HG02884 (cell line): Measurements from ENCODE around the gene RAB39A.
"Not testable (repeated sequence)": the region's sequence is repeated elsewhere in the genome, so short reads cannot be mapped to it uniquely, and the experiment has no call there.

ENCODE experiments used
- ATAC-seq: cut with Tn5 transposase; IDR thresholded peaks from one replicate; pipeline ENCODE4 v1.9.1; 2021; ENCODE audit warnings: mild to moderate bottlenecking, moderate library complexity; ENCODE audit not compliant: unreplicated experiment

Gene RAB39A

DNA sequence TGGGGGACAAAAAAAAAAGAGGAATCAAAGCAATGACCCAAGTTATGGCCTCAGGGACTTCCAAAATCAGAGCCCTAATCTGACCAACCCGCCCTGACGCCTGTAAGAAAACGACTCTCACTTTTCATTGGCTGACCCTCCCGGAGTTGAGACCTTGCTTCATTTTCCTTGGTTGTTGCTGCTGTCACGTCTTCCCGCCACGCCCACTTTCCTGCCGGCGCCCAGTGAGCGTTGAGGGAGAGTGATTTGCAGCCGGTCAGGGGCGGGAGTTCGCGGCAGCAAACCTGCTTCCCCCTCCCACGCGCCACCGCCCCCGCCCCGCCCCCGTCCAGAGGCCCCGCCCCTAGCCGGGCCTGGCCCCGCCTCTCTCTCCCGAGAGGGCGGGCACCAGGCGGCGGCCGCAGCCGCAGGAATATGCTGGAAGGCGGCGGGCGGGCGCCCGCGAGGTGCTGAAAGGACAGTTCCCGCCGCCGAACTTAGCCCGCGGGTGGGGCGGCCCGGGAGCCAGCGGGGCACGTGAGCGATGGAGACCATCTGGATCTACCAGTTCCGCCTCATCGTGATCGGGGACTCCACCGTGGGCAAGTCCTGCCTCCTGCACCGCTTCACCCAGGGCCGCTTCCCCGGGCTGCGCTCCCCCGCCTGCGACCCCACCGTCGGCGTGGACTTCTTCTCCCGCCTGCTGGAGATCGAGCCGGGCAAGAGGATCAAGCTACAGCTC lies at the start of gene RAB39A:
Gene RAB39A (plus strand): TSS at position 403 of the 721 bp plus-strand sequence. CDS start 121 bp downstream, at position 524.
- peak; percentile 90 for ATAC-seq

GRCh38 chr11:107881471-107881870 lies 46.8 kb upstream of the RAB39A start:
- ATAC-seq: not testable (repeated sequence)

GRCh38 chr11:107882095-107882820 lies 46.0 kb upstream of the RAB39A start:
- no peak for ATAC-seq

DNA sequence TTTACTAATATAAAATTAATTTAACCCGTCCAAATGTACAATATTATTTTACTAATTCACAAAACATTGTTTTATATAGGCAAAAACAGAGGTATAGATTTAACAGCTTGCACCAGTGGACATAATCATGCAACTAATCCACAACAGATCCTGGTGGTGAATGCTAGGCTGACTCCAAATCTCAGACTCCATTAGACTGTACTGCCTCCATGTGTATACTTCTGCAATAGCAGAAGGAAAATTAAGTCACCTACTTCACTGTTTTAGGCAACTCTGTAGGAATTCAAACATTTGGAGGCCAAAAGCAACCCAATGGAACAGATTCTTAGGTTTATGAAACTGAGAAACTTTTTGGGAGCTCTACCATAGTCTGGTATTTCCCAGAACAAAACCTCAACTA lies 30.0 kb upstream of the RAB39A start:
- peak; percentile 80 for ATAC-seq

DNA sequence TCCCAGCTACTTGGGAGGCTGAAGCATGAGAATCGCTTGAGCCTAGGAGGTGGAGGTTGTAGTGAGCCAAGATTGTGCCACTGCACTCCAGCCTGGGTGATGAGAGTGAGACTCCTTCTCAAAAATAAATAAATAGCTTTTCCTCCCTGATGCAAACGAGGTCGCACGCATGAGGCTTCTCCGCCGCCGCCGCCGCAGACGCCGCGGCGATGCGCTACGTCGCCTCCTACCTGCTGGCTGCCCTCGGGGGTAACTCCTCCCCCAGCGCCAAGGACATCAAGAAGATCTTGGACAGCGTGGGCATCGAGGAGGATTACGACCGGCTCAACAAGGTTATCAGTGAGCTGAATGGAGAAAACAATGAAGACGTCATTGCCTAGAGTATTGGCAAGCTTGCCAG lies 20.0 kb upstream of the RAB39A start:
- ATAC-seq: no peak

DNA sequence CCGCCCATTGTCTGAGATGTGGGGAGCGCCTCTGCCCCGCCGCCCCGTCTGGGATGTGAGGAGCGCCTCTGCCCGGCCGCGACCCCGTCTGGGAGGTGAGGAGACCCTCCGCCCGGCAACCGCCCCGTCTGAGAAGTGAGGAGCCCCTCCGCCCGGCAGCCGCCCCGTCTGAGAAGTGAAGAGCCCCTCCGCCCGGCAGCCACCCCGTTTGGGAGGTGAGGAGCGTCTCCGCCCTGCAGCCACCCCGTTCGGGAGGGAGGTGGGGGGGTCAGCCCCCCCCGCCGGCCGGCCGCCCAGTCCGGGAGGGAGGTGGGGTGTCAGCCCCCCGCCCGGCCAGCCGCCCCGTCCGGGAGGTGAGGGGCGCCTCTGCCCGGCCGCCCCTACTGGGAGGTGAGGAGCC lies 15.8 kb upstream of the RAB39A start:
- ATAC-seq: not testable (repeated sequence)

- ATAC-seq: no peak
Observed at GRCh38 chr11:107915229-107915628, 13.0 kb upstream of the RAB39A start.

DNA sequence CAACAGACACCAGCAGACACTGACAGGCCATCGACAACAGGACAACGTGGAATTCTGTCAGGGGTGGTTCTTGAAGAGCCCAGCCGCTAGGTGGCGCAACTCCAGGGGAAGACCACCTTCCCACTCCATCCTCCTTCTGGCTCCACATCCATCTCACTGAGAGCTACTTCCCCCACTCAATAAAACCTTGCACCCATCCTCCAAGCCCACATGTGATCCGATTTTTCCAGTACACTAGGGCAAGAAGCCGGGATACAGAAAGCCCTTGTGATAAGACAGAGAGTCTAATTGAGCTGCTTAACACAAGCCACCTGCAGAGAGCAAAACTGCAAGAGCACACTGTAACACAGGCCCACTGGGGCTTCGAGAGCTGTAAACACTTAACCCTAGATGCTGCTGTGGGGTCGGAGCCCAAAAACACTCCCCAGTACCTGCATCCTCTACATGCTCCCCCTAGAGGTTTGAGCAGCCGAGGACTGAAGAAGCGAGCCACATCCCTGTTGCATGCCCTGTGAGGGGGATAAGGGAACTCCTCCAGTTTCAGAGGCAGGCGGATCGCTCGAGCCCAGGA lies 11.5 kb upstream of the RAB39A start:
- ATAC-seq: peak; percentile 60

DNA sequence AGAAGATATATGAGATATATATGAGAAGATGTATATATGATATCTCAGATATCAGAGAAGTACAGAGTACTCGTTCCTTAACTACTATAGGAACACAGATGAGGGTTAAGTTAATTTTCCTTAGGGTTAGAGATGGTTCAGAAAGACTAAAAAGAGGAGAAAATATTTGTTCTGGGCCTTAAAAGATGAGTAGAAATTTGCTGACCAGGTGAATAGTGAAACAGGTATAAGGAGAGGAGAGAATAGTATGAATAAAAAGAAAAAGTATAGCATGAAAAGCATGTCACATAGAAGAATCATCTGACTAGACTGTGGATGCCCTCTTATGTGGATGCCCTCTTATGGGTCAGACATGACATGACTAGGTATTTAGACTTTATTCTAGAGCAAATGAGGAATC lies 6.3 kb upstream of the RAB39A start:
- ATAC-seq: no peak

- ATAC-seq: not testable (repeated sequence)
Observed at GRCh38 chr11:107923519-107923918, 4.7 kb upstream of the RAB39A start.

GRCh38 chr11:107924306-107924705 lies 3.9 kb upstream of the RAB39A start:
- ATAC-seq: no peak

GRCh38 chr11:107927559-107927958 lies 689 bp upstream of the RAB39A start:
- no peak for ATAC-seq

GRCh38 chr11:107928767-107929507 lies 689 bp downstream of the RAB39A start:
- peak; percentile 10 for ATAC-seq

- ATAC-seq: no peak
Observed at GRCh38 chr11:107929611-107930200, 1.5 kb downstream of the RAB39A start.

DNA sequence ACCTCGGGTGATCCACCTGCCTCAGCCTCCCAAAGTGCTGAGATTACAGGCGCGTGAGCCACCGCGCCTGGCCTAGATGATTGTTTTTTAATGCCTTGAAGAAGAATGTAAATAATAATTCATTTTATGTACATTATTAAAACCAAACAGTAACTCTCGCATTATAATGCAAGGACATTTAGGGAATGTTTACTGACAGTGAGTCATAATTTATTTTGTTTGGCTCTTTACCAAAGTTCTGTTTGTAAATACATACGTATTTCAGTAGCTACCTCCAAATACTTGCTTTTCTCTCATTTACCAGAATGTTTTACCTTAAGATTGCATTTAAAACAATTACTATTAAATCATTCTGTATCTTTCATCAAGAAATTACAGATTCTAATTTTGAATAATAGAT lies 3.0 kb downstream of the RAB39A start:
- no peak for ATAC-seq

GRCh38 chr11:107947904-107948303 lies 19.7 kb downstream of the RAB39A start:
- no peak for ATAC-seq

GRCh38 chr11:107948328-107948727 lies 20.1 kb downstream of the RAB39A start:
- not testable (repeated sequence) for ATAC-seq

- no peak for ATAC-seq
Observed at GRCh38 chr11:107951155-107951554, 22.9 kb downstream of the RAB39A start.

DNA sequence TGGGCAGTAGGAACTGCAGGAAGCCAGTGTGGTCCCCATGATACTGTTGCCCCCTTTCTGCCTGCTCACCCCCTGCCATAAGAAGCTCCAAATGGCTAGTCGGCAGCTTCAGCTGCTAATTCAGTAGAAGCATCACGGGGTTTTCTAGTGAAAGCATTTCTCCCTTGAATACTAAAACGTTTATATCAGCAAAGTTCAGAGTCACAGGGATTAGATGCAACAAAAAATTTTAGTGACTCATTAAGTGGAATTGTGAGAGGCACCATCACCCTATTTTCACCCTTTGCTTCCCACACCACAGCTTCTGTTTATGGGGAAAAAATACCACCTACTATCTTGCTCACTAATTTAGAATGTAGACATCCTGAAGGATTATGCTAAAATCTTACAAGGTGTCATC lies 25.2 kb downstream of the RAB39A start:
- no peak for ATAC-seq

- no peak for ATAC-seq
Observed at GRCh38 chr11:107956543-107956942, 28.3 kb downstream of the RAB39A start.

GRCh38 chr11:107957109-107957588 lies 28.9 kb downstream of the RAB39A start:
- ATAC-seq: no peak
